ENCODE results near the gene AGA. TPM values are rescaled to one million over a fixed set of nuclear protein-coding genes. Genes with fewer than 3 reads are reported as not detected.
A peak's percentile ranks its signal among the peaks of the same experiment; 100 is the strongest.

Gene AGA
- total RNA-seq, 2 donors from 2014 or later = 38.3 to 41.7 TPM

GRCh38 chr4:177473991-177474390, 31.8 kb upstream of the AGA start:
- DNase-seq (no peak), ATAC-seq (replicated peaks in 1 of 2) (no peak)
- Mint-ChIP-seq H3K4me1 (ENCODE audit: low read depth) (peaks cover 4% of the 10 kb centered on the region), H3K27me3 (ENCODE audit: low read depth) (no peaks in the 10 kb centered on the region), H3K27ac (no peak overlapping the region), H3K9me3 (no peaks in the 10 kb centered on the region), H3K36me3 (ENCODE audit: insufficient read depth in 2 of 2) (no peaks in the 10 kb centered on the region), H3K4me3 (no peak overlapping the region)

GRCh38 chr4:177464026-177464425, 21.8 kb upstream of the AGA start:
- no peaks in the 10 kb centered on the region for H3K36me3 Mint-ChIP-seq (ENCODE audit: insufficient read depth in 2 of 2)
- no peak overlapping the region for H3K4me3 Mint-ChIP-seq
- H3K27me3 Mint-ChIP-seq (ENCODE audit: low read depth) = no peaks in the 10 kb centered on the region
- peaks cover 7% of the 10 kb centered on the region for H3K4me1 Mint-ChIP-seq (ENCODE audit: low read depth)
- DNase-seq = no peak
- ATAC-seq (replicated peaks in 1 of 2) = no peak
- no peak overlapping the region for H3K27ac Mint-ChIP-seq
- H3K9me3 Mint-ChIP-seq = no peaks in the 10 kb centered on the region

- H3K27ac Mint-ChIP-seq = no peak overlapping the region
- no peaks in the 10 kb centered on the region for H3K27me3 Mint-ChIP-seq (ENCODE audit: low read depth)
- H3K9me3 Mint-ChIP-seq = no peaks in the 10 kb centered on the region
- DNase-seq (no peak), ATAC-seq (replicated peaks in 1 of 2) (no peak)
- H3K36me3 Mint-ChIP-seq (ENCODE audit: insufficient read depth in 2 of 2) = no peaks in the 10 kb centered on the region
- no peak overlapping the region for H3K4me3 Mint-ChIP-seq
- no peaks in the 10 kb centered on the region for H3K4me1 Mint-ChIP-seq (ENCODE audit: low read depth)
Measured at GRCh38 chr4:177461606-177462005, 19.4 kb upstream of the AGA start.

GRCh38 chr4:177460460-177460859, 18.2 kb upstream of the AGA start:
- Mint-ChIP-seq H3K36me3 (ENCODE audit: insufficient read depth in 2 of 2) (no peaks in the 10 kb centered on the region), H3K27me3 (ENCODE audit: low read depth) (no peaks in the 10 kb centered on the region), H3K4me1 (ENCODE audit: low read depth) (no peaks in the 10 kb centered on the region), H3K9me3 (no peaks in the 10 kb centered on the region), H3K4me3 (no peak overlapping the region), H3K27ac (no peak overlapping the region)
- no peak for DNase-seq
- ATAC-seq (replicated peaks in 1 of 2) = no peak

- no peaks in the 10 kb centered on the region for H3K4me1 Mint-ChIP-seq (ENCODE audit: low read depth)
- no peak overlapping the region for H3K4me3 Mint-ChIP-seq
- no peaks in the 10 kb centered on the region for H3K27me3 Mint-ChIP-seq (ENCODE audit: low read depth)
- H3K36me3 Mint-ChIP-seq (ENCODE audit: insufficient read depth in 2 of 2) = no peaks in the 10 kb centered on the region
- DNase-seq = no peak
- ATAC-seq (replicated peaks in 1 of 2) = no peak
- H3K27ac Mint-ChIP-seq = no peak overlapping the region
- no peaks in the 10 kb centered on the region for H3K9me3 Mint-ChIP-seq
Measured at GRCh38 chr4:177455561-177455970, 13.3 kb upstream of the AGA start.

- Mint-ChIP-seq H3K27me3 (ENCODE audit: low read depth) (no peaks in the 10 kb centered on the region), H3K36me3 (ENCODE audit: insufficient read depth in 2 of 2) (no peaks in the 10 kb centered on the region), H3K9me3 (no peaks in the 10 kb centered on the region), H3K4me3 (no peak overlapping the region), H3K27ac (no peak overlapping the region), H3K4me1 (ENCODE audit: low read depth) (peaks cover 8% of the 10 kb centered on the region)
- DNase-seq (no peak), ATAC-seq (replicated peaks in 1 of 2) (no peak)
Measured at GRCh38 chr4:177453116-177453515, 10.9 kb upstream of the AGA start.

GRCh38 chr4:177451108-177451500, 8.9 kb upstream of the AGA start:
- H3K9me3 Mint-ChIP-seq = no peaks in the 10 kb centered on the region
- H3K27ac Mint-ChIP-seq = no peak overlapping the region
- no peaks in the 10 kb centered on the region for H3K36me3 Mint-ChIP-seq (ENCODE audit: insufficient read depth in 2 of 2)
- no peak for ATAC-seq (replicated peaks in 1 of 2)
- H3K4me1 Mint-ChIP-seq (ENCODE audit: low read depth) = peaks cover 23% of the 10 kb centered on the region
- no peaks in the 10 kb centered on the region for H3K27me3 Mint-ChIP-seq (ENCODE audit: low read depth)
- no peak overlapping the region for H3K4me3 Mint-ChIP-seq
- no peak for DNase-seq

GRCh38 chr4:177450426-177451107, 8.3 kb upstream of the AGA start:
- Mint-ChIP-seq H3K36me3 (ENCODE audit: insufficient read depth in 2 of 2) (no peaks in the 10 kb centered on the region), H3K9me3 (no peaks in the 10 kb centered on the region), H3K4me3 (no peak overlapping the region), H3K27ac (no peak overlapping the region), H3K27me3 (ENCODE audit: low read depth) (no peaks in the 10 kb centered on the region), H3K4me1 (ENCODE audit: low read depth) (peaks cover 26% of the 10 kb centered on the region)
- DNase-seq (no peak), ATAC-seq (replicated peaks in 1 of 2) (no peak)

GRCh38 chr4:177448850-177449249, 6.6 kb upstream of the AGA start:
- H3K36me3 Mint-ChIP-seq (ENCODE audit: insufficient read depth in 2 of 2) = no peaks in the 10 kb centered on the region
- DNase-seq (no peak), ATAC-seq (replicated peaks in 1 of 2) (no peak)
- no peak overlapping the region for H3K27ac Mint-ChIP-seq
- no peaks in the 10 kb centered on the region for H3K9me3 Mint-ChIP-seq
- H3K27me3 Mint-ChIP-seq (ENCODE audit: low read depth) = no peaks in the 10 kb centered on the region
- H3K4me3 Mint-ChIP-seq = no peak overlapping the region
- peaks cover 30% of the 10 kb centered on the region for H3K4me1 Mint-ChIP-seq (ENCODE audit: low read depth)

- Mint-ChIP-seq H3K27ac (no peak overlapping the region), H3K9me3 (no peaks in the 10 kb centered on the region), H3K36me3 (ENCODE audit: insufficient read depth in 2 of 2) (no peaks in the 10 kb centered on the region), H3K27me3 (ENCODE audit: low read depth) (no peaks in the 10 kb centered on the region), H3K4me3 (no peak overlapping the region), H3K4me1 (ENCODE audit: low read depth) (peaks cover 35% of the 10 kb centered on the region)
- ATAC-seq (replicated peaks in 1 of 2) (no peak), DNase-seq (no peak)
Measured at GRCh38 chr4:177447417-177448004, 5.3 kb upstream of the AGA start.

GRCh38 chr4:177446586-177446985, 4.3 kb upstream of the AGA start:
- DNase-seq = no peak
- Mint-ChIP-seq H3K9me3 (no peaks in the 10 kb centered on the region), H3K27ac (no peak overlapping the region), H3K4me1 (ENCODE audit: low read depth) (peaks cover 35% of the 10 kb centered on the region), H3K36me3 (ENCODE audit: insufficient read depth in 2 of 2) (peaks cover under 1 to 2% of the 10 kb centered on the region in 2 donors), H3K27me3 (ENCODE audit: low read depth) (no peaks in the 10 kb centered on the region), H3K4me3 (peak overlapping the region in 1 of 2 donors; percentile 51)
- ATAC-seq (replicated peaks in 1 of 2) = no peak

GRCh38 chr4:177444911-177445736, 2.9 kb upstream of the AGA start:
- Mint-ChIP-seq H3K36me3 (ENCODE audit: insufficient read depth in 2 of 2) (peaks cover 7 to 8% of the 10 kb centered on the region in 2 donors), H3K27me3 (ENCODE audit: low read depth) (no peaks in the 10 kb centered on the region), H3K9me3 (no peaks in the 10 kb centered on the region), H3K4me1 (ENCODE audit: low read depth) (peaks cover 44% of the 10 kb centered on the region), H3K4me3 (peak overlapping the region in 1 of 2 donors; percentile 67), H3K27ac (no peak overlapping the region)
- no peak for DNase-seq
- no peak for ATAC-seq (replicated peaks in 1 of 2)

- peaks cover 26% of the 10 kb centered on the region for H3K4me1 Mint-ChIP-seq (ENCODE audit: low read depth)
- ATAC-seq (replicated peaks in 1 of 2) (peak in 1 of 2 donors; percentile 18), DNase-seq (peak; percentile 23 to 48)
- peak overlapping the region; percentile 87 to 97 for H3K4me3 Mint-ChIP-seq
- peaks cover 7 to 17% of the 10 kb centered on the region in 2 donors for H3K36me3 Mint-ChIP-seq (ENCODE audit: insufficient read depth in 2 of 2)
- H3K27ac Mint-ChIP-seq = peak overlapping the region; percentile 96
- H3K27me3 Mint-ChIP-seq (ENCODE audit: low read depth) = no peaks in the 10 kb centered on the region
- no peaks in the 10 kb centered on the region for H3K9me3 Mint-ChIP-seq
Measured at GRCh38 chr4:177441061-177441802, 1.0 kb downstream of the AGA start.

All from activated T-cell treated with anti-CD3 and anti-CD28 coated beads, Interleukin-2, amount 50 U/mL, for 72 hours (primary cell).